22Rv1 (cell line): ENCODE measurements around the gene CLIC4.
"Not testable (repeated sequence)": the region's sequence is repeated elsewhere in the genome, so short reads cannot be mapped to it uniquely, and the experiment has no call there.

ENCODE experiments used
- CTCF ChIP-seq: fragments of 450-650 bp; IDR thresholded peaks from 2 replicates; pipeline ENCODE4 v1.5.1; 2017; ENCODE audit warnings: mild to moderate bottlenecking
- ZFX ChIP-seq: fragments of 450-650 bp; IDR thresholded peaks from 2 replicates; pipeline ENCODE4 v1.6.1; 2017; ENCODE audit warnings: antibody characterized with exemption, borderline replicate concordance

GRCh38 chr1:24722073-24723035 lies 22.9 kb upstream of the CLIC4 start:
- not testable (repeated sequence) for TF ChIP-seq CTCF, ZFX
